RPMI7951 (cell line): Measurements from ENCODE around the gene GRK4. TPM values are rescaled to one million over a fixed set of nuclear protein-coding genes. Genes with fewer than 3 reads are reported as not detected.
"Not testable (repeated sequence)": the region's sequence is repeated elsewhere in the genome, so short reads cannot be mapped to it uniquely, and the experiment has no call there.

Experiments used
- DNase-seq: peaks from one replicate; pipeline ENCODE4 v3.0.0-alpha.2; 2012; ENCODE audit warnings: low read depth
- total RNA-seq: library from RNA; depleted of rRNA; stranded (reverse); fragments of >200 nt; shearing (Covaris generic); gene quantifications from 2 replicates; pipeline ENCODE4 v1.2.3, GENCODE V29; 2014

Gene GRK4
- total RNA-seq, 1 experiment from 2014 or later, result 3.6 TPM

GRCh38 chr4:2930758-2931511 is 32.4 kb upstream of the GRK4 start:
- DNase-seq, result no peak

GRCh38 chr4:2931512-2932301 is 31.7 kb upstream of the GRK4 start:
- DNase-seq, result no peak

GRCh38 chr4:2932321-2932950 is 30.9 kb upstream of the GRK4 start:
- no peak for DNase-seq

- peak; percentile 3 for DNase-seq
Measured at GRCh38 chr4:2932951-2933565, 30.3 kb upstream of the GRK4 start.

- DNase-seq, result no peak
Measured at GRCh38 chr4:2933566-2934076, 29.8 kb upstream of the GRK4 start.

- peak; percentile 54 for DNase-seq
Measured at GRCh38 chr4:2934077-2934812, 29.1 kb upstream of the GRK4 start.

GRCh38 chr4:2934813-2935761 is 28.3 kb upstream of the GRK4 start:
- peak; percentile 84 for DNase-seq

GRCh38 chr4:2935762-2936743 is 27.3 kb upstream of the GRK4 start:
- peak; percentile 69 for DNase-seq

GRCh38 chr4:2936773-2937145 is 26.6 kb upstream of the GRK4 start:
- DNase-seq, result peak; percentile 83

GRCh38 chr4:2937146-2937857 is 26.1 kb upstream of the GRK4 start:
- no peak for DNase-seq

- DNase-seq, result no peak
Measured at GRCh38 chr4:2937986-2938385, 25.4 kb upstream of the GRK4 start.

GRCh38 chr4:2938411-2938810 is 25.0 kb upstream of the GRK4 start:
- not testable (repeated sequence) for DNase-seq

GRCh38 chr4:2938906-2939305 is 24.5 kb upstream of the GRK4 start:
- no peak for DNase-seq

- DNase-seq, result no peak
Measured at GRCh38 chr4:2939383-2940243, 23.8 kb upstream of the GRK4 start.

GRCh38 chr4:2940267-2941137 is 22.9 kb upstream of the GRK4 start:
- DNase-seq, result no peak
